Nasal cavity respiratory epithelium epithelial cell of viscerocranial mucosa (primary cell): ENCODE results near the gene SAA4. TPM values are rescaled to one million over a fixed set of nuclear protein-coding genes. Genes with fewer than 3 reads are reported as not detected.

Experiments
- total RNA-seq: library from RNA; depleted of rRNA; stranded (reverse); fragments of >200 nt; gene quantifications from 2 replicates; pipeline ENCODE4 v1.2.3, GENCODE V29; 2014

The SAA4 gene, protein sequence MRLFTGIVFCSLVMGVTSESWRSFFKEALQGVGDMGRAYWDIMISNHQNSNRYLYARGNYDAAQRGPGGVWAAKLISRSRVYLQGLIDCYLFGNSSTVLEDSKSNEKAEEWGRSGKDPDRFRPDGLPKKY
- 0.64 TPM in 1 of 2 replicates, not detected in the other for total RNA-seq

GRCh38 chr11:18236664-18237356, at the start of gene SAA4:
Gene SAA4 (minus strand): TSS chr11:18236802. CDS start chr11:18235926, 876 bp downstream.

DNA sequence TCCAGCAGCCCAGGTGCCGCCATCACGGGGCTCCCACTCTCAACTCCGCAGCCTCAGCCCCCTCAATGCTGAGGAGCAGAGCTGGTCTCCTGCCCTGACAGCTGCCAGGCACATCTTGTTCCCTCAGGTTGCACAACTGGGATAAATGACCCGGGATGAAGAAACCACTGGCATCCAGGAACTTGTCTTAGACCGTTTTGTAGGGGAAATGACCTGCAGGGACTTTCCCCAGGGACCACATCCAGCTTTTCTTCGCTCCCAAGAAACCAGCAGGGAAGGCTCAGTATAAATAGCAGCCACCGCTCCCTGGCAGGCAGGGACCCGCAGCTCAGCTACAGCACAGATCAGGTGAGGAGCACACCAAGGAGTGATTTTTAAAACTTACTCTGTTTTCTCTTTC, 29.3 kb upstream of the SAA4 start, which contains the start of gene SAA1:
SAA1 (plus strand) TSS at position 316 of the 400 bp plus-strand sequence. CDS start 624 bp downstream, outside the sequence.

GRCh38 chr11:18248561-18248960, 12.0 kb upstream of the SAA4 start, which contains the start of gene SAA2:
Gene SAA2 (minus strand): TSS chr11:18248668. CDS start chr11:18248011, 657 bp downstream.

Other genes with a start within 250 kb of the SAA4 start
- 19.7 and 26.3 TPM in 2 replicates for gene SERGEF, start 223.8 kb downstream of the SAA4 start, total RNA-seq
- gene TPH1, start 190.5 kb downstream of the SAA4 start, total RNA-seq, result under 0.01 and 0.07 TPM in 2 replicates
- 16.7 and 17.2 TPM in 2 replicates for gene SAAL1, start 130.7 kb downstream of the SAA4 start, total RNA-seq
- under 0.01 and 0.21 TPM in 2 replicates for gene MRGPRX3, start 104.2 kb downstream of the SAA4 start, total RNA-seq
- gene MRGPRX4, start 64.0 kb downstream of the SAA4 start, total RNA-seq, result not detected in 2 replicates
- 1.7 and 37.6 TPM in 2 replicates for gene SAA2, start 11.9 kb upstream of the SAA4 start, total RNA-seq
- gene SAA1, start 29.5 kb upstream of the SAA4 start, total RNA-seq, result 10.3 and 80.4 TPM in 2 replicates
- 65.5 and 87.8 TPM in 2 replicates for gene HPS5, start 85.3 kb upstream of the SAA4 start, total RNA-seq
- gene GTF2H1, start 85.8 kb upstream of the SAA4 start, total RNA-seq, result 94.9 and 96.7 TPM in 2 replicates
- 451 and 1,044 TPM in 2 replicates for gene LDHA, start 157.8 kb upstream of the SAA4 start, total RNA-seq
- not detected in 2 replicates for gene LDHC, start 175.5 kb upstream of the SAA4 start, total RNA-seq
- gene LDHAL6A, start 219.1 kb upstream of the SAA4 start, total RNA-seq, result not detected in 2 replicates